Lower lobe of right lung (tissue), 2 donors: ENCODE data around the gene TAF11L5. TPM values are rescaled to one million over a fixed set of nuclear protein-coding genes. Genes with fewer than 3 reads are reported as not detected.
"Not testable (repeated sequence)": the region's sequence is repeated elsewhere in the genome, so short reads cannot be mapped to it uniquely, and the experiment has no call there.

Experiments used
- ATAC-seq, 2 donors: fragments of 200-7000 bp; cut with Tn5 transposase; one replicate each; pipeline ENCODE4 v1.9.1; 2020 to 2022; ENCODE audit warnings: mild to moderate bottlenecking in 2 of 2, moderate library complexity in 2 of 2
- DNase-seq: peaks from one replicate; pipeline ENCODE4 v3.0.0-alpha.2; 2020
- H3K27ac ChIP-seq: fragments of 200-600 bp; one replicate; pipeline ENCODE4 v1.8.0; 2022
- H3K27me3 ChIP-seq: fragments of 200-600 bp; one replicate; pipeline ENCODE4 v1.8.0; 2022; ENCODE audit warnings: low read depth
- H3K36me3 ChIP-seq: fragments of 200-600 bp; one replicate; pipeline ENCODE4 v1.8.0; 2022; ENCODE audit warnings: mild to moderate bottlenecking
- H3K4me1 ChIP-seq: fragments of 200-600 bp; one replicate; pipeline ENCODE4 v1.8.0; 2022
- H3K4me3 ChIP-seq: fragments of 200-600 bp; one replicate; pipeline ENCODE4 v1.8.0; 2022; ENCODE audit warnings: mild to moderate bottlenecking
- H3K9me3 ChIP-seq: fragments of 200-600 bp; one replicate; pipeline ENCODE4 v1.8.0; 2022
- intact Hi-C: fragments of 100-400 bp; cut with DNase I; formaldehyde crosslinking; loops from one replicate; pipeline ENCODE4 v1.11.0; 2022
- long read RNA-seq: library from polyadenylated mRNA; unstranded; transcript quantifications from one replicate; pipeline ENCODE4 v2.0.0, GENCODE V29; 2021
- total RNA-seq: library from RNA; stranded (reverse); fragmentation: NEBNext Ultra II Directional; extraction: Animal tissue kit (Norgen Biotek cat#: 25700); gene quantifications from one replicate; pipeline ENCODE4 v1.2.1, GENCODE V29; 2021
- TF ChIP-seq, protein P1 (sequence below): fragments of 200-600 bp; IDR thresholded peaks from one replicate; pipeline ENCODE4 v1.8.0; 2022; ENCODE audit warnings: antibody characterized with exemption, mild to moderate bottlenecking
- donor health status: DM: no; HTN: yes; CAD: no; lungs with severe emphysema.

The TAF11L5 gene
- not detected for total RNA-seq
- long read RNA-seq: 0 reads

GRCh38 chr5:17524935-17525334 is at the start of gene TAF11L5:
TAF11L5 (plus strand) TSS chr5:17525235.
- H3K27ac ChIP-seq, H3K4me3 ChIP-seq, ATAC-seq, H3K36me3 ChIP-seq, H3K4me1 ChIP-seq, H3K27me3 ChIP-seq, H3K9me3 ChIP-seq, DNase-seq, intact Hi-C loops: not testable (repeated sequence)

GRCh38 chr5:17477043-17477442 is 48.0 kb upstream of the TAF11L5 start:
- no peak overlapping the region for H3K4me3 ChIP-seq
- no peak overlapping the region for H3K27ac ChIP-seq
- no peak for DNase-seq
- H3K27me3 ChIP-seq: no peaks in the 10 kb centered on the region
- H3K9me3 ChIP-seq: no peaks in the 10 kb centered on the region
- no peak for ATAC-seq
- TF ChIP-seq, protein P1, sequence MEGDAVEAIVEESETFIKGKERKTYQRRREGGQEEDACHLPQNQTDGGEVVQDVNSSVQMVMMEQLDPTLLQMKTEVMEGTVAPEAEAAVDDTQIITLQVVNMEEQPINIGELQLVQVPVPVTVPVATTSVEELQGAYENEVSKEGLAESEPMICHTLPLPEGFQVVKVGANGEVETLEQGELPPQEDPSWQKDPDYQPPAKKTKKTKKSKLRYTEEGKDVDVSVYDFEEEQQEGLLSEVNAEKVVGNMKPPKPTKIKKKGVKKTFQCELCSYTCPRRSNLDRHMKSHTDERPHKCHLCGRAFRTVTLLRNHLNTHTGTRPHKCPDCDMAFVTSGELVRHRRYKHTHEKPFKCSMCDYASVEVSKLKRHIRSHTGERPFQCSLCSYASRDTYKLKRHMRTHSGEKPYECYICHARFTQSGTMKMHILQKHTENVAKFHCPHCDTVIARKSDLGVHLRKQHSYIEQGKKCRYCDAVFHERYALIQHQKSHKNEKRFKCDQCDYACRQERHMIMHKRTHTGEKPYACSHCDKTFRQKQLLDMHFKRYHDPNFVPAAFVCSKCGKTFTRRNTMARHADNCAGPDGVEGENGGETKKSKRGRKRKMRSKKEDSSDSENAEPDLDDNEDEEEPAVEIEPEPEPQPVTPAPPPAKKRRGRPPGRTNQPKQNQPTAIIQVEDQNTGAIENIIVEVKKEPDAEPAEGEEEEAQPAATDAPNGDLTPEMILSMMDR: no peak
- intact Hi-C loops: no loop called here
- no peaks in the 10 kb centered on the region for H3K36me3 ChIP-seq
- no peaks in the 10 kb centered on the region for H3K4me1 ChIP-seq

- TF ChIP-seq, protein P1: no peak
- H3K9me3 ChIP-seq: no peaks in the 10 kb centered on the region
- DNase-seq (no peak), ATAC-seq (no peak)
- no peaks in the 10 kb centered on the region for H3K27me3 ChIP-seq
- no peak overlapping the region for H3K4me3 ChIP-seq
- no peaks in the 10 kb centered on the region for H3K36me3 ChIP-seq
- no peaks in the 10 kb centered on the region for H3K4me1 ChIP-seq
- H3K27ac ChIP-seq: no peak overlapping the region
- intact Hi-C loops: no loop called here
Measured at GRCh38 chr5:17477573-17478265, 47.3 kb upstream of the TAF11L5 start.

- Histone ChIP-seq H3K4me1 (no peaks in the 10 kb centered on the region), H3K27me3 (no peaks in the 10 kb centered on the region), H3K9me3 (no peaks in the 10 kb centered on the region), H3K4me3 (no peak overlapping the region), H3K36me3 (no peaks in the 10 kb centered on the region), H3K27ac (no peak overlapping the region)
- ATAC-seq (no peak), DNase-seq (no peak)
- TF ChIP-seq, protein P1: no peak
- intact Hi-C loops: no loop called here
Measured at GRCh38 chr5:17481378-17481777, 43.7 kb upstream of the TAF11L5 start.

GRCh38 chr5:17482790-17483189 is 42.2 kb upstream of the TAF11L5 start:
- intact Hi-C loops: no loop called here
- Histone ChIP-seq H3K27ac (no peak overlapping the region), H3K9me3 (no peaks in the 10 kb centered on the region), H3K27me3 (no peaks in the 10 kb centered on the region), H3K4me3 (no peak overlapping the region), H3K4me1 (no peaks in the 10 kb centered on the region), H3K36me3 (no peaks in the 10 kb centered on the region)
- ATAC-seq (no peak), DNase-seq (no peak)
- TF ChIP-seq, protein P1: no peak

GRCh38 chr5:17486464-17487173 is 38.4 kb upstream of the TAF11L5 start:
- H3K27ac ChIP-seq, H3K4me1 ChIP-seq, intact Hi-C loops, H3K36me3 ChIP-seq, H3K9me3 ChIP-seq, DNase-seq, H3K4me3 ChIP-seq, H3K27me3 ChIP-seq, ATAC-seq: not testable (repeated sequence)
